HepG2 (cell line): ENCODE measurements around the gene PTAR1. TPM values are rescaled to one million over a fixed set of nuclear protein-coding genes. Genes with fewer than 3 reads are reported as not detected.
A peak's percentile ranks its signal among the peaks of the same experiment; 100 is the strongest.

Experiments used
- BRF2 ChIP-seq: sonication (generic); formaldehyde crosslinking; IDR thresholded peaks from 2 replicates; pipeline ENCODE4 v1.8.1; 2022; ENCODE audit warnings: mild to moderate bottlenecking, missing genetic modification reagents
- CENPT ChIP-seq: sonication (generic); formaldehyde crosslinking; IDR thresholded peaks from 2 replicates; pipeline ENCODE4 v1.8.0; 2022; ENCODE audit warnings: low read depth, mild to moderate bottlenecking, moderate library complexity, missing genetic modification reagents
- EEA1 ChIP-seq: sonication (generic); formaldehyde crosslinking; IDR thresholded peaks from 2 replicates; pipeline ENCODE4 v1.5.1; 2020; ENCODE audit warnings: mild to moderate bottlenecking, missing genetic modification reagents, borderline replicate concordance
- LRRFIP1 ChIP-seq: sonication (generic); formaldehyde crosslinking; conservative IDR thresholded peaks from 2 replicates; pipeline ENCODE4 v1.4.0; 2020; ENCODE audit warnings: missing genetic modification reagents
- MED1 ChIP-seq: sonication (generic); formaldehyde crosslinking; IDR thresholded peaks from 2 replicates; pipeline ENCODE4 v1.4.0; 2020; ENCODE audit warnings: missing genetic modification reagents
- ZBTB43 ChIP-seq: sonication (generic); formaldehyde crosslinking; conservative IDR thresholded peaks from 2 replicates; pipeline ENCODE4 v1.4.0; 2020; ENCODE audit warnings: missing genetic modification reagents
- ZNF160 ChIP-seq: sonication (generic); formaldehyde crosslinking; IDR thresholded peaks from 2 replicates; pipeline ENCODE4 v1.8.0; 2022; ENCODE audit warnings: mild to moderate bottlenecking, inconsistent platforms, missing genetic modification reagents
- ZNF777 ChIP-seq: sonication (generic); formaldehyde crosslinking; IDR thresholded peaks from 2 replicates; pipeline ENCODE4 v1.4.0; 2020; ENCODE audit warnings: missing genetic modification reagents
- polyA plus RNA-seq, 8 experiments: library from polyadenylated mRNA; depleted of rRNA in 3 of 8; stranded (reverse) in 7 of 8; unstranded in 1 of 8; fragments of >200 nt; fragmentation: Illumina TruSeq in 4 of 8; extraction: Trizol in 4 of 8; gene quantifications; 2 replicates each; pipeline versions ENCODE4 v1.2.1 to v1.2.3, GENCODE V29; 2011 to 2016; ENCODE audit warnings: low read depth in 4 of 8, missing spikeins in 1 of 8, mixed read lengths in 1 of 8; ENCODE audit not compliant: insufficient read depth in 1 of 8
- total RNA-seq, 5 experiments: library from RNA; depleted of rRNA; stranded (reverse); fragments of >200 nt; fragmentation: Illumina TruSeq; extraction: Trizol; gene quantifications; 2 replicates each; pipeline ENCODE4 v1.2.3, GENCODE V29; 2016; ENCODE audit warnings: low read depth in 1 of 5
- TF ChIP-seq, protein P1 (sequence below): sonication (generic); formaldehyde crosslinking; IDR thresholded peaks from 2 replicates; pipeline ENCODE4 v1.8.1; 2023; ENCODE audit warnings: mild to moderate bottlenecking, missing genetic modification reagents, borderline replicate concordance
- TF ChIP-seq, protein P2 (sequence below): sonication (generic); formaldehyde crosslinking; IDR thresholded peaks from 2 replicates; pipeline ENCODE4 v1.9.0; 2021; ENCODE audit warnings: missing genetic modification reagents, mild to moderate bottlenecking, borderline replicate concordance
- TF ChIP-seq, protein P3 (sequence below), 2 experiments: IDR thresholded peaks; 2 replicates each; pipeline ENCODE4 v1.6.1; 2011 to 2012; ENCODE audit warnings: low read length in 2 of 2, borderline replicate concordance in 1 of 2, low read depth in 1 of 2, mild to moderate bottlenecking in 1 of 2, moderate library complexity in 1 of 2
- TF ChIP-seq, protein P4 (sequence below): sonication (generic); formaldehyde crosslinking; conservative IDR thresholded peaks from 2 replicates; pipeline ENCODE4 v1.4.0; 2020; ENCODE audit warnings: mild to moderate bottlenecking, missing genetic modification reagents, moderate library complexity

The PTAR1 gene
- total and polyA plus RNA-seq, 2 of the 13 experiments (the other 11 are each of a cell fraction or from before 2014, with no cell fraction given), result 26.5 to 42.1 TPM

DNA sequence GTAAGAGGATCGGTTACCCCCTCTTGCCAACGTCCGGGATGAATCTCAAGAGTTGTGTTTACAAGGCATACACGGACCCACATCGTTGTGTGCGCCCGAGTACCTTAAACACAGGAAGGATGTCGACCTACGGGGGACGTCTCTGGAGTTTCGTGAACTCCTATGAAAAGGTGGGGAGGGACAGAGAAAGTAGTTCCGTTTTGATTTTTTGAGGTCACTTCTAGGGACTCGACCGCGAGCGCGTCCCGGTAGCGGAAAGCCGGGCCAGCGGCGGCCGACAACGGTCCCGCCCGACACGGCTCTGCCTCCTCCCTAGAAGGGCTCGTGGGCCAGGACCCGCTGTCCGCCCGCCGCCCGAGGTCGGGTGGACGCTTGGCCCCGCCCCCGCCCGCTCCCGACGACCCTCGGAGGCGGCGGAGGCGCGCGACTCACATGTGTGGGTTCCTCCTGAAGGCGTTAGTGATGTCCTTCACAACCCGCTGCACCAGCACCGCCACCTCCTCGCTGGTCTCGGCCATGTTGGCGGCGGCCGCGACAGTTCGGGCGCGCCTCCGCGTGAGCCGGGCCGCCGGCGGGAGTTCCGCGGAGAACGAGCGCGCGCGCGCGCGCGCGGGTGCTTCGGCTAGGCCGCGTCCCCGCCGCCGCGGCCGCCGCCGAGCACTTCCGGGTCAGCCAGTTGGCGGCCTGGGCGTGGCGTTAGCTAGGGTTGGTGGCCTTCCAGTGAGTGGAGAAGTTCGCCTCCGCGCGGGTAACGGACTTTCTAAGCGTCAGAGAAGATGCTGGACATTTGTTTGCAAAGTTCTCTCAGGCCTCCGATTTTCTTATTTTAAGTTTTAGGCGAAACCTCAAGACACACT lies at the start of gene PTAR1 (continued):
- TF ChIP-seq, protein P1, sequence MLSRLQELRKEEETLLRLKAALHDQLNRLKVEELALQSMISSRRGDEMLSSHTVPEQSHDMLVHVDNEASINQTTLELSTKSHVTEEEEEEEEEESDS (CRISPR knock-in tag), result no peak
- TF ChIP-seq, protein P2, sequence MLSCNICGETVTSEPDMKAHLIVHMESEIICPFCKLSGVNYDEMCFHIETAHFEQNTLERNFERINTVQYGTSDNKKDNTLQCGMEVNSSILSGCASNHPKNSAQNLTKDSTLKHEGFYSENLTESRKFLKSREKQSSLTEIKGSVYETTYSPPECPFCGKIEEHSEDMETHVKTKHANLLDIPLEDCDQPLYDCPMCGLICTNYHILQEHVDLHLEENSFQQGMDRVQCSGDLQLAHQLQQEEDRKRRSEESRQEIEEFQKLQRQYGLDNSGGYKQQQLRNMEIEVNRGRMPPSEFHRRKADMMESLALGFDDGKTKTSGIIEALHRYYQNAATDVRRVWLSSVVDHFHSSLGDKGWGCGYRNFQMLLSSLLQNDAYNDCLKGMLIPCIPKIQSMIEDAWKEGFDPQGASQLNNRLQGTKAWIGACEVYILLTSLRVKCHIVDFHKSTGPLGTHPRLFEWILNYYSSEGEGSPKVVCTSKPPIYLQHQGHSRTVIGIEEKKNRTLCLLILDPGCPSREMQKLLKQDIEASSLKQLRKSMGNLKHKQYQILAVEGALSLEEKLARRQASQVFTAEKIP (CRISPR knock-in tag), result no peak
- TF ChIP-seq, protein P3, sequence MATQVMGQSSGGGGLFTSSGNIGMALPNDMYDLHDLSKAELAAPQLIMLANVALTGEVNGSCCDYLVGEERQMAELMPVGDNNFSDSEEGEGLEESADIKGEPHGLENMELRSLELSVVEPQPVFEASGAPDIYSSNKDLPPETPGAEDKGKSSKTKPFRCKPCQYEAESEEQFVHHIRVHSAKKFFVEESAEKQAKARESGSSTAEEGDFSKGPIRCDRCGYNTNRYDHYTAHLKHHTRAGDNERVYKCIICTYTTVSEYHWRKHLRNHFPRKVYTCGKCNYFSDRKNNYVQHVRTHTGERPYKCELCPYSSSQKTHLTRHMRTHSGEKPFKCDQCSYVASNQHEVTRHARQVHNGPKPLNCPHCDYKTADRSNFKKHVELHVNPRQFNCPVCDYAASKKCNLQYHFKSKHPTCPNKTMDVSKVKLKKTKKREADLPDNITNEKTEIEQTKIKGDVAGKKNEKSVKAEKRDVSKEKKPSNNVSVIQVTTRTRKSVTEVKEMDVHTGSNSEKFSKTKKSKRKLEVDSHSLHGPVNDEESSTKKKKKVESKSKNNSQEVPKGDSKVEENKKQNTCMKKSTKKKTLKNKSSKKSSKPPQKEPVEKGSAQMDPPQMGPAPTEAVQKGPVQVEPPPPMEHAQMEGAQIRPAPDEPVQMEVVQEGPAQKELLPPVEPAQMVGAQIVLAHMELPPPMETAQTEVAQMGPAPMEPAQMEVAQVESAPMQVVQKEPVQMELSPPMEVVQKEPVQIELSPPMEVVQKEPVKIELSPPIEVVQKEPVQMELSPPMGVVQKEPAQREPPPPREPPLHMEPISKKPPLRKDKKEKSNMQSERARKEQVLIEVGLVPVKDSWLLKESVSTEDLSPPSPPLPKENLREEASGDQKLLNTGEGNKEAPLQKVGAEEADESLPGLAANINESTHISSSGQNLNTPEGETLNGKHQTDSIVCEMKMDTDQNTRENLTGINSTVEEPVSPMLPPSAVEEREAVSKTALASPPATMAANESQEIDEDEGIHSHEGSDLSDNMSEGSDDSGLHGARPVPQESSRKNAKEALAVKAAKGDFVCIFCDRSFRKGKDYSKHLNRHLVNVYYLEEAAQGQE (IDR thresholded peaks at IDR 0.05; ENCODE audit: borderline replicate concordance in 1 of 2, low read depth in 1 of 2, low read length in 2 of 2), result peak in 1 of 2 experiments; percentile 37; a peak in 1 of 4 replicates
- TF ChIP-seq CENPT, result 0 out of 2 replicates have a peak, but pooled peaks have one; percentile 74
- no peak for TF ChIP-seq ZBTB43 (CRISPR knock-in tag)
- TF ChIP-seq BRF2 (CRISPR knock-in tag), result peak; percentile 60; the same call in 1 of the 2 replicates
- no peak for TF ChIP-seq ZNF160 (CRISPR knock-in tag)
- peak; percentile 58 for TF ChIP-seq MED1 (CRISPR knock-in tag)
- TF ChIP-seq LRRFIP1 (CRISPR knock-in tag), result no peak
- TF ChIP-seq ZNF777 (CRISPR knock-in tag), result no peak
- TF ChIP-seq, protein P4, sequence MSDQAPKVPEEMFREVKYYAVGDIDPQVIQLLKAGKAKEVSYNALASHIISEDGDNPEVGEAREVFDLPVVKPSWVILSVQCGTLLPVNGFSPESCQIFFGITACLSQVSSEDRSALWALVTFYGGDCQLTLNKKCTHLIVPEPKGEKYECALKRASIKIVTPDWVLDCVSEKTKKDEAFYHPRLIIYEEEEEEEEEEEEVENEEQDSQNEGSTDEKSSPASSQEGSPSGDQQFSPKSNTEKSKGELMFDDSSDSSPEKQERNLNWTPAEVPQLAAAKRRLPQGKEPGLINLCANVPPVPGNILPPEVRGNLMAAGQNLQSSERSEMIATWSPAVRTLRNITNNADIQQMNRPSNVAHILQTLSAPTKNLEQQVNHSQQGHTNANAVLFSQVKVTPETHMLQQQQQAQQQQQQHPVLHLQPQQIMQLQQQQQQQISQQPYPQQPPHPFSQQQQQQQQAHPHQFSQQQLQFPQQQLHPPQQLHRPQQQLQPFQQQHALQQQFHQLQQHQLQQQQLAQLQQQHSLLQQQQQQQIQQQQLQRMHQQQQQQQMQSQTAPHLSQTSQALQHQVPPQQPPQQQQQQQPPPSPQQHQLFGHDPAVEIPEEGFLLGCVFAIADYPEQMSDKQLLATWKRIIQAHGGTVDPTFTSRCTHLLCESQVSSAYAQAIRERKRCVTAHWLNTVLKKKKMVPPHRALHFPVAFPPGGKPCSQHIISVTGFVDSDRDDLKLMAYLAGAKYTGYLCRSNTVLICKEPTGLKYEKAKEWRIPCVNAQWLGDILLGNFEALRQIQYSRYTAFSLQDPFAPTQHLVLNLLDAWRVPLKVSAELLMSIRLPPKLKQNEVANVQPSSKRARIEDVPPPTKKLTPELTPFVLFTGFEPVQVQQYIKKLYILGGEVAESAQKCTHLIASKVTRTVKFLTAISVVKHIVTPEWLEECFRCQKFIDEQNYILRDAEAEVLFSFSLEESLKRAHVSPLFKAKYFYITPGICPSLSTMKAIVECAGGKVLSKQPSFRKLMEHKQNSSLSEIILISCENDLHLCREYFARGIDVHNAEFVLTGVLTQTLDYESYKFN (CRISPR knock-in tag), result no peak; the same call in 1 of the 2 replicates
- peak; percentile 28; the same call in 1 of the 2 replicates for TF ChIP-seq EEA1 (CRISPR knock-in tag)
